Muscle of leg (tissue), 11 donors: Measurements from ENCODE around the gene SELENOI. TPM values are rescaled to one million over a fixed set of nuclear protein-coding genes. Genes with fewer than 3 reads are reported as not detected.

Experiments
- DNase-seq: peaks from one replicate; pipeline ENCODE4 v3.0.0; 2013
- H3K27ac ChIP-seq: one replicate; pipeline ENCODE4 v1.5.1; 2013; ENCODE audit warnings: mild to moderate bottlenecking, low read length, control low read depth
- H3K27me3 ChIP-seq: one replicate; pipeline ENCODE4 v1.6.1; 2013; ENCODE audit warnings: low read length; ENCODE audit not compliant: control insufficient read depth, insufficient read depth
- H3K36me3 ChIP-seq: one replicate; pipeline ENCODE4 v1.6.1; 2013; ENCODE audit warnings: low read length; ENCODE audit not compliant: control insufficient read depth, insufficient read depth
- H3K4me1 ChIP-seq: one replicate; pipeline ENCODE4 v1.6.1; 2013; ENCODE audit warnings: low read length; ENCODE audit not compliant: control insufficient read depth, insufficient read depth
- H3K4me3 ChIP-seq: one replicate; pipeline ENCODE4 v1.5.1; 2013; ENCODE audit warnings: low read length, control low read depth
- H3K9me3 ChIP-seq: replicated peaks from 2 replicates; pipeline ENCODE4 v1.6.1; 2013; ENCODE audit warnings: low read depth, low read length; ENCODE audit not compliant: control insufficient read depth
- WGBS: methylation state at CpG from one replicate; pipeline ENCODE4 v1.1.5; 2013; ENCODE audit warnings: missing lambda C conversion rate; ENCODE audit not compliant: insufficient coverage; 5-methylcytosine and 5-hydroxymethylcytosine counted together
- polyA plus RNA-seq, 8 donors: library from polyadenylated mRNA; unstranded; fragments of 120-200 nt; gene quantifications; one replicate each; pipeline versions ENCODE4 v1.2.1 to v1.2.3, GENCODE V29; 2013; ENCODE audit warnings: inconsistent platforms in 1 of 8, low replicate concordance in 1 of 8; ENCODE audit not compliant: insufficient read length in 8 of 8, insufficient read depth in 1 of 8
- total RNA-seq: library from RNA; stranded (reverse); fragments of 120-200 nt; gene quantifications from one replicate; pipeline ENCODE4 v1.2.4, GENCODE V29; 2013

The SELENOI gene
- total and polyA plus RNA-seq, 9 donors: 8.4 to 11.9 (median 9.3) TPM

DNA sequence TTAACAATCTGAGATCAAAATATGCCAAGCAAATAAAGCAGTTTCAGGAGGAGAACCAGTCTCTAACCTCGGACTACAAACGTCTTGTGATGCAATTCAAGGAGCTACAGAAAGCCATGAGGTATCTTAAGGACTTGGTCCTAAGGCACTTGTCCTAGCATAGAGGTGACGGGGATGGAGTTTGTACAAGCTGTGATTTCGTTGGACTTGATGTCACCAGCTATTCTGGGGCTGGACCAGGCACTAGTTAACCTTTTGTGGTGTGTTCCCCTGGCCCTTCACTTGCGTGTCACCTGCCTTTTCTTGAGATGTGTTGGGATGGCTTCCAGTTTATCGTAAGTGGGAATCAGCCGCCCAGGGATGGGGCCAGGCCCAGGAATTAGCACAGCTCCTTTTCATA, 98.3 kb downstream of the SELENOI start:
- 78% methylated on average over 5 of the region's 7 CpGs for WGBS

More for the DNA sequence above, 98.3 kb downstream of the SELENOI start:
- no peaks in the 10 kb centered on the region for H3K27me3 ChIP-seq
- H3K4me1 ChIP-seq: no peaks in the 10 kb centered on the region
- no peak overlapping the region for H3K27ac ChIP-seq
- DNase-seq: no peak
- no peaks in the 10 kb centered on the region for H3K36me3 ChIP-seq
- H3K4me3 ChIP-seq: no peak overlapping the region
- H3K9me3 ChIP-seq: no peaks in the 10 kb centered on the region

Other genes with a start within 250 kb of the SELENOI start
- gene GAREM2, start 173.1 kb upstream of the SELENOI start, total RNA-seq: 2.5 TPM
- 10 to 100 TPM in 1 of 8 donors, 1 to 10 TPM in 7; 3.3 to 11.1 (median 6.3) TPM for gene GAREM2, start 173.1 kb upstream of the SELENOI start, polyA plus RNA-seq
- 178 TPM for gene HADHA, start 101.5 kb upstream of the SELENOI start, total RNA-seq
- gene HADHA, start 101.5 kb upstream of the SELENOI start, polyA plus RNA-seq: 100 to 1,000 TPM; 191 to 225 (median 206) TPM
- 73.1 TPM for gene HADHB, start 101.2 kb upstream of the SELENOI start, total RNA-seq
- 100 to 1,000 TPM in 4 of 8 donors, 10 to 100 TPM in 4; 92.0 to 115 (median 99.9) TPM for gene HADHB, start 101.2 kb upstream of the SELENOI start, polyA plus RNA-seq
- gene ADGRF3, start 646 bp downstream of the SELENOI start, total RNA-seq: 0.31 TPM
- gene ADGRF3, start 646 bp downstream of the SELENOI start, polyA plus RNA-seq: under 1 TPM; 0.12 to 0.54 (median 0.28) TPM
- 0.31 TPM for gene DRC1, start 55.8 kb downstream of the SELENOI start, total RNA-seq
- gene DRC1, start 55.8 kb downstream of the SELENOI start, polyA plus RNA-seq: under 1 TPM; 0.09 to 0.58 (median 0.21) TPM
- gene OTOF, start 132.0 kb downstream of the SELENOI start, total RNA-seq: 10.6 TPM
- gene OTOF, start 132.0 kb downstream of the SELENOI start, polyA plus RNA-seq: 10 to 100 TPM in 7 of 8 donors, 1 to 10 TPM in 1; 8.6 to 28.0 (median 20.8) TPM